Endothelial cell (in vitro differentiated cells): ENCODE measurements around the gene MFSD12. TPM values are rescaled to one million over a fixed set of nuclear protein-coding genes. Genes with fewer than 3 reads are reported as not detected.
"Not testable (repeated sequence)": the region's sequence is repeated elsewhere in the genome, so short reads cannot be mapped to it uniquely, and the experiment has no call there.

Experiments
- DNase-seq: peaks from one replicate; pipeline ENCODE4 v3.0.0; 2021; ENCODE audit warnings: low spot score
- H3K27ac Mint-ChIP-seq: one replicate; pipeline ENCODE4 v1.8.0; 2021; ENCODE audit warnings: mixed read lengths, inconsistent platforms; ENCODE audit not compliant: unreplicated experiment
- H3K27me3 Mint-ChIP-seq: one replicate; pipeline ENCODE4 v1.8.0; 2021; ENCODE audit warnings: mild to moderate bottlenecking, moderate library complexity, mixed read lengths, inconsistent platforms; ENCODE audit not compliant: unreplicated experiment
- H3K36me3 Mint-ChIP-seq: one replicate; pipeline ENCODE4 v1.8.0; 2021; ENCODE audit warnings: mild to moderate bottlenecking, low read depth, mixed read lengths, inconsistent platforms; ENCODE audit not compliant: unreplicated experiment
- H3K4me1 Mint-ChIP-seq: one replicate; pipeline ENCODE4 v1.8.0; 2021; ENCODE audit warnings: mild to moderate bottlenecking, mixed read lengths, inconsistent platforms; ENCODE audit not compliant: unreplicated experiment
- H3K4me3 Mint-ChIP-seq: one replicate; pipeline ENCODE4 v1.8.0; 2021; ENCODE audit warnings: mild to moderate bottlenecking, mixed read lengths, inconsistent platforms; ENCODE audit not compliant: unreplicated experiment
- H3K9me3 Mint-ChIP-seq: one replicate; pipeline ENCODE4 v1.8.0; 2021; ENCODE audit warnings: mixed read lengths, inconsistent platforms; ENCODE audit not compliant: unreplicated experiment
- total RNA-seq: library from RNA; stranded (reverse); fragmentation: NEBNext Ultra II Directional; extraction: Animal tissue kit (Norgen Biotek cat#: 25700); gene quantifications from one replicate; pipeline ENCODE4 v1.2.1, GENCODE V29; 2021; ENCODE audit not compliant: unreplicated experiment
- TF ChIP-seq, protein P1 (sequence below): fragments of 200-600 bp; sonication (generic); IDR thresholded peaks from one replicate; pipeline ENCODE4 v1.5.0; 2021; ENCODE audit warnings: antibody characterized with exemption; ENCODE audit not compliant: unreplicated experiment

Gene MFSD12
- total RNA-seq, 1 donor from 2014 or later: 54.5 TPM

GRCh38 chr19:3533033-3533432, 24.4 kb downstream of the MFSD12 start:
- H3K27me3 Mint-ChIP-seq: peaks cover 11% of the 10 kb centered on the region
- no peak overlapping the region for H3K27ac Mint-ChIP-seq
- no peak for DNase-seq
- TF ChIP-seq, protein P1, sequence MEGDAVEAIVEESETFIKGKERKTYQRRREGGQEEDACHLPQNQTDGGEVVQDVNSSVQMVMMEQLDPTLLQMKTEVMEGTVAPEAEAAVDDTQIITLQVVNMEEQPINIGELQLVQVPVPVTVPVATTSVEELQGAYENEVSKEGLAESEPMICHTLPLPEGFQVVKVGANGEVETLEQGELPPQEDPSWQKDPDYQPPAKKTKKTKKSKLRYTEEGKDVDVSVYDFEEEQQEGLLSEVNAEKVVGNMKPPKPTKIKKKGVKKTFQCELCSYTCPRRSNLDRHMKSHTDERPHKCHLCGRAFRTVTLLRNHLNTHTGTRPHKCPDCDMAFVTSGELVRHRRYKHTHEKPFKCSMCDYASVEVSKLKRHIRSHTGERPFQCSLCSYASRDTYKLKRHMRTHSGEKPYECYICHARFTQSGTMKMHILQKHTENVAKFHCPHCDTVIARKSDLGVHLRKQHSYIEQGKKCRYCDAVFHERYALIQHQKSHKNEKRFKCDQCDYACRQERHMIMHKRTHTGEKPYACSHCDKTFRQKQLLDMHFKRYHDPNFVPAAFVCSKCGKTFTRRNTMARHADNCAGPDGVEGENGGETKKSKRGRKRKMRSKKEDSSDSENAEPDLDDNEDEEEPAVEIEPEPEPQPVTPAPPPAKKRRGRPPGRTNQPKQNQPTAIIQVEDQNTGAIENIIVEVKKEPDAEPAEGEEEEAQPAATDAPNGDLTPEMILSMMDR: no peak
- H3K36me3 Mint-ChIP-seq: peaks cover 15% of the 10 kb centered on the region
- no peaks in the 10 kb centered on the region for H3K9me3 Mint-ChIP-seq
- no peak overlapping the region for H3K4me3 Mint-ChIP-seq
- no peaks in the 10 kb centered on the region for H3K4me1 Mint-ChIP-seq

- no peak for DNase-seq
- TF ChIP-seq, protein P1: no peak
- no peak overlapping the region for H3K4me3 Mint-ChIP-seq
- H3K27ac Mint-ChIP-seq: no peak overlapping the region
- peaks cover 15% of the 10 kb centered on the region for H3K36me3 Mint-ChIP-seq
- peaks cover 10% of the 10 kb centered on the region for H3K27me3 Mint-ChIP-seq
- no peaks in the 10 kb centered on the region for H3K4me1 Mint-ChIP-seq
- H3K9me3 Mint-ChIP-seq: no peaks in the 10 kb centered on the region
Observed at GRCh38 chr19:3532154-3532786, 25.1 kb downstream of the MFSD12 start.

DNA sequence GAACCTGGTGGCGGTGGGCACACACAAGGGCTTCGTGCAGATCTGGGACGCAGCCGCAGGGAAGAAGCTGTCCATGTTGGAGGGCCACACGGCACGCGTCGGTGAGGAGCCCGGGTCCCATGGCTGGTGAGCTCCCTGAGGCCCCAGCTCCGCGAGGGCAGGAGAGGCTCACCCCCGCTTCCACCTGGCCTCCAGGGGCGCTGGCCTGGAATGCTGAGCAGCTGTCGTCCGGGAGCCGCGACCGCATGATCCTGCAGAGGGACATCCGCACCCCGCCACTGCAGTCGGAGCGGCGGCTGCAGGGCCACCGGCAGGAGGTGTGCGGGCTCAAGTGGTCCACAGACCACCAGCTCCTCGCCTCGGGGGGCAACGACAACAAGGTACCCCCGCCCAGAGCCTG, 25.7 kb downstream of the MFSD12 start:
- TF ChIP-seq, protein P1: no peak
- Mint-ChIP-seq H3K27ac (no peak overlapping the region), H3K27me3 (peaks cover 13% of the 10 kb centered on the region), H3K4me3 (no peak overlapping the region), H3K9me3 (no peaks in the 10 kb centered on the region), H3K36me3 (peaks cover 15% of the 10 kb centered on the region), H3K4me1 (no peaks in the 10 kb centered on the region)
- no peak for DNase-seq

GRCh38 chr19:3530389-3530788, 27.0 kb downstream of the MFSD12 start:
- Mint-ChIP-seq H3K27me3 (peaks cover 11% of the 10 kb centered on the region), H3K4me1 (no peaks in the 10 kb centered on the region), H3K27ac (no peak overlapping the region), H3K36me3 (peaks cover 12% of the 10 kb centered on the region), H3K4me3 (no peak overlapping the region), H3K9me3 (no peaks in the 10 kb centered on the region)
- no peak for DNase-seq
- TF ChIP-seq, protein P1: no peak

- not testable (repeated sequence) for H3K4me1 Mint-ChIP-seq, H3K9me3 Mint-ChIP-seq, H3K4me3 Mint-ChIP-seq, DNase-seq, H3K27ac Mint-ChIP-seq, H3K27me3 Mint-ChIP-seq
- peaks cover 15% of the 10 kb centered on the region for H3K36me3 Mint-ChIP-seq
Observed at GRCh38 chr19:3529299-3529698, 28.1 kb downstream of the MFSD12 start.
